ENCODE data around the gene NDUFB5.
"Not testable (repeated sequence)": the region's sequence is repeated elsewhere in the genome, so short reads cannot be mapped to it uniquely, and the experiment has no call there.

Gene NDUFB5

DNA sequence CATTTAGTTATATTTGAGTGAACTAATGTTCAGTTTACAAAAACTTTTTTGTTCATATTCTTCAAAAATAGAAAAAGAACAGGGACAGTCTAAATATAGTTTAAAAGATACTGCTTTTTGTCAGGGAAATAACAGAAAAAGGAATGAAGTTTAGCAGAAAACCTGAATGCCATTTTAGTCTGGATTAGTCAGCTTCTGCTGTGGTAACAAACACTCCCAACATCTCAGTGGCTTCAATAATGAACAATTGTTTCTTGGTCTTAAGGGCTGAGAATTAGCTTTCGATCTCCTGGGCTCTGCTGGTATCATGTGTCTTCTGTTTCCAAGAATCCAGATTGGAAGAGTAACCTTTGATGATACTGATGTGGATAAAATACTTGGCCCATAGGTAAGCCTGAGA lies 35.9 kb downstream of the NDUFB5 start:
- no peak for DNase-seq

DNA sequence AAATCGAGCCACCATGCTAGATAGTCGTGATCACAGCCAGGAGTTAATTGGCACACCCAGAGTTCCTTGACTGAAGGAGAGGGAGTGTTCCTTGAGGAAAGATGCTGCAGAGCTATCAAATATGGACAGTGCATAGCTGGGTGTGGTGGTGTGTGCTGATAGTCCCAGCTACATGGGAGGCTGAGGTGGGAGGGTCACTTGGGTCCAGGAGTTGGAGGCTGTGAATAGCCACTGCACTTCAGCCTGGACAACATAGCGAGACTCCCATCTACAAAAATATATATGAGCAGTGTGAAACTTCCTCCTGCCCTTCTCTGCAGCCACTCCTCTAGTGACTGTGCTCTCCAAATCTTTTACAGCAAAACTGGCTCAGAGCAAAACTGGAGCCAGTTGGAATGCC lies 38.3 kb downstream of the NDUFB5 start:
- DNase-seq, result no peak

- DNase-seq, result not testable (repeated sequence)
These were observed 39.2 kb downstream of the NDUFB5 start for GRCh38 chr3:179643837-179644236.

DNA sequence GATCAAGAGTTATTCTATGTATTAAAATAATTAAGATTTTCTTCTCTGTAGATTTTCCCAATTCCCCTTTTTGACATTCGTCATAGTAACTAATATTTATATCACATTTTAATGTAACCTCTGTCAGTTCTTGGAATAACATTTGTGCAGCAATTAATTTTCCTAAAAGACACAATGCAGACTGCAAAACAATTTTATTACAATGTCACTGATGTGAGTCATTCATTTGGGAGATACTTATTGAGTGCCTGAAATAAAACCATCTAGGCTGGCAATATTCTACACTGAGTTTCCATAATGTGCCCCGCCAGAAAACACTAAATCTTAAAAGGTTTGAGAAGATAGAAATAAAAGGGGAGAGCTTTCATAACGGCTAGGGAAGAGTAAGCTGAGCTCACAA lies 41.6 kb downstream of the NDUFB5 start:
- no peak for DNase-seq

GRCh38 chr3:179651687-179652446 lies 47.3 kb downstream of the NDUFB5 start:
- DNase-seq, result no peak

- peak; percentile 52 for DNase-seq
These were observed 48.0 kb downstream of the NDUFB5 start, which contains the start of gene USP13 for GRCh38 chr3:179652447-179653095. USP13 (plus strand) TSS chr3:179653040; CDS start chr3:179653226, 186 bp downstream.

DNA sequence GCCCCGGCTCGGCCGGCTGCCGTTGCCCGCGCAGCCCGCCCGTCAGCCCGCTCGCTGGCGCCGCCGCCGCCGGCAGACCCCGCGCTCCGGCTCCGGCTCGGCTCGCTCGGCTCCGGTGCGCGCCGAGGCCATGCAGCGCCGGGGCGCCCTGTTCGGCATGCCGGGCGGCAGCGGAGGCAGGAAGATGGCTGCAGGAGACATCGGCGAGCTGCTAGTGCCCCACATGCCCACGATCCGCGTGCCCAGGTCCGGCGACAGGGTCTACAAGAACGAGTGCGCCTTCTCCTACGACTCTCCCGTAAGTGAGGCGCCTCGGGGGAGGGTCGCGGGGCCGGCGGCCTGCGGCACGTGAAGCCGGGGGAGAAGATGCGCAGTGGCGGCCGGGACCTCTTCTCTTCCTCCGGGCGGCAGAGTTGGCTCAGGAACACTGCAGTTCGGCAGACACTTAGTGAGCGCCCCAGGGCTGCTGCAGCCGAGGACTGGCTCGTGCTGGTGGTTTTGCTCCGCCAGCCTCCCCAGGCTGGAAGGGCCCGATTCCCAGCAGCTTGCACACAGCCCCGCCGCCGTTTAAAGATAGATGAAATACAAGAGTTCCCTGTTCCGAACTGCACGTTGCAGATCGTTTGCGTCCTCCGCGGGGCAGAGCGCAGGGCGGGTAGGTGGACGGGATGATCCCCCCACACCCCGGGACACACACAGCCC lies 48.7 kb downstream of the NDUFB5 start:
- peak; percentile 56 for DNase-seq

DNA sequence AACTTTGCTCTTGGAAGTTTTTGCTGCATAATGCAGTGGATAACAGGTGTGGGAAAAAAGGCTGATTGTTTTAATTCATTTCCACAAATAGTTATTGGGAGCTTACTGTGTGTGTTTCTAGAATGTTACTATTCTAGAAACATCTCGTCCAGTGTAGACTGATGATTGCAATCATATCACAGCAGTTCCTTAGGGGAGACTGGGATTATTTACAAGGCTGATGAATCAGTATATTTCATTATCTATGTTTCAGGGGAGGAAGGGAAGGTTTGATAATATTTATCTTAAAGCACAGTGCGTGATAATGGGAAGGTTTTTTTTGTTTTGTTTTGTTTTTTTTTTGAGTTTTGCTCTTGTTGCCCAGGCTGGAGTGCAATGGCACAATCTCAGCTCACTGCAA lies 50.6 kb downstream of the NDUFB5 start:
- DNase-seq, result no peak

DNA sequence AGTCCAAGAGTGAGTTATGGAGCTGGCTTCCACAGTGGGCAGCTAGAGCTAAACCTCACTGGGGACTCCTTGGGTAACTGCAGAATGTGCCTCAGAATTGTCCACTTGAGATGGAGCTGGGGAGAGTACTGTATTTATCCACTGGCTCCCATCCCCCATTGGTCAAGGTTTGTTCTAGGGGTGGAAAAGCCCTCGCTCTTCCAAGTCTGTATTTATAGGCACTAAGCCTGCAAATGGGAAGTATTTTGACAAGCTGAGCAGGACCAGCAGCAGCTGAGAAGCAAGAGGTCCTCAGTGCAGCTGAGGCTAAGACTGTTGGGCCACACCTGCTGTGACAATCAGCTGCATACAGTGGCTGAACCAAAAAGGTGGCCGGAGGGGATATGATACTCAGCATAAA lies 54.0 kb downstream of the NDUFB5 start:
- DNase-seq, result no peak

DNA sequence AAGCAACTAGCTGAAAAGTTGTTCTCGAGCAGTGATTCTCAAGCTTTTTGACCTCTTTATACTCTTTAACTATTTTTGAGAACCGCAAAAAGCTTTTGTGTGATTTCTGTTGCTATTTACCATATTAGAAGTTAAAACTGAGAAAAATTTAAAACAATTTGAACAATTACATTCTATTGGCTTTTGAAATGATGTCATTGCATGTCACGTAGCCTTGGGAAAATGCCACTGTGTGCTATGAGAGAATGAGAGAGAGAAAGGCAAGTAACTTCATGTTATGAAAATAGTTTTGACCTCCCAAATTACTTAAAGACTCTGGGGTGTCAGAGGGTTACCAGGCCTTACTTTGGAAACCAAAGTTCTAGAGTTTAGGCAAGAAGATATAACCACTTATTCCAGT lies 56.3 kb downstream of the NDUFB5 start:
- DNase-seq, result no peak

DNA sequence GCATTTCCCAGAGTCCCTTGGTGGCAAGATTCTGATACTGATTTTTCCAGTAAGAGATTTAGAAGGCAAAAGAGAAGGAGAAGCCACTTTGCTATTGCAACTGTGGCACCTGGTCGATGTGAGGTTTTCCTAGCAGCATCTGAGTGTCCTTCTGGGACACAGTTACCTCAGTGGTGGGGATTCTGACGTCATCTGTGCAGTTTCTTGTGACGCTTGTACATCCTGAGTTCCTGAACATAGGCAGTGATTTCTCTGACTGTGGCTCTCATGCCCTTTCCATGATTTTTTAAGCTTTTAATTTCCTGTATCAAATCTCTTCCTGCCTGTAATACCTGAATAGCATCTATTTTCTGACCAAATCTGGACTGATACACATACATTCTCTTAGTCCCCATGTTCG lies 57.2 kb downstream of the NDUFB5 start:
- no peak for DNase-seq

GRCh38 chr3:179663093-179663492 lies 58.5 kb downstream of the NDUFB5 start:
- no peak for DNase-seq

DNA sequence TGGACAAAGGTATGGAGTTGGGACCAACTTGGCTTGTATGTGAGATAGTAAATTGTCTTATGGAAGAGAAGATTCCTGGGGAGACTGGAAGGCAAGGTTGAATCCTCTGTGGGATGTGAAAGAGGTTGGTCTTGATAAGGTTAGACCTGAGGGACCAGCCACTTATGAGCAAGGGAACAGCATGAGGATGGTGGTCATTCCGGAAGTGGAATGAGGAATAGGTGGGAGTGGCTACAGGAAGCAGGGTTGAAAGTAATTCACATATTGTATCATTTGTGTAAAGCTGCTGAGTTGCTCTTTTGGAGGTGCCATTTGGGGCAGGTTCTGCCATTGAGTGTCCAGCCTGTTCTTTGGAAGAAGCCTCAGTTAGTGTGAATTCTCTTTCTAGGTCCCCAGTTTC lies 61.4 kb downstream of the NDUFB5 start:
- no peak for DNase-seq

- DNase-seq, result no peak
These were observed 61.9 kb downstream of the NDUFB5 start for GRCh38 chr3:179666436-179667035.

DNA sequence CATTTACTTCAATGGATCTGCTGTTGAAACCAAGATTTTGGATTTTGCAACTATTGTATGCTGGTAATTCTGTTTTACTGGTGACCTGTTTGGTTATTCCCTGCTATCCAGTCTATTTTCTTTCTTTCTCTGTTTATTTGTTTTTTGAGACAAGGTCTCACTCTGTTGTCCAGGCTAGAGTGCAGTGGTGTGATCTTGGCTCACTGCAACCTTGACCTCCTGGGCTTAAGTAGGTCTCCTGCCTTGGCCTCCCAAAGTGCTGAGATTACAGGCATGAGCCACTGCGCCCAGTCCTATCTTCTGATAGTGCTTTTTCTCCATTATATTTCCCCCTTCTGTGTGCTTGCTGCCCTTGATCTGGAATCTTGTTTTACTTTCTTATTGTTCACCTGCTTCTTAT lies 63.8 kb downstream of the NDUFB5 start:
- DNase-seq, result no peak

GRCh38 chr3:179670311-179670710 lies 65.7 kb downstream of the NDUFB5 start:
- no peak for DNase-seq

GRCh38 chr3:179671309-179671708 lies 66.7 kb downstream of the NDUFB5 start:
- no peak for DNase-seq

- no peak for DNase-seq
These were observed 67.2 kb downstream of the NDUFB5 start for GRCh38 chr3:179671747-179672242.

- DNase-seq, result no peak
These were observed 68.3 kb downstream of the NDUFB5 start for GRCh38 chr3:179672918-179673317.

DNA sequence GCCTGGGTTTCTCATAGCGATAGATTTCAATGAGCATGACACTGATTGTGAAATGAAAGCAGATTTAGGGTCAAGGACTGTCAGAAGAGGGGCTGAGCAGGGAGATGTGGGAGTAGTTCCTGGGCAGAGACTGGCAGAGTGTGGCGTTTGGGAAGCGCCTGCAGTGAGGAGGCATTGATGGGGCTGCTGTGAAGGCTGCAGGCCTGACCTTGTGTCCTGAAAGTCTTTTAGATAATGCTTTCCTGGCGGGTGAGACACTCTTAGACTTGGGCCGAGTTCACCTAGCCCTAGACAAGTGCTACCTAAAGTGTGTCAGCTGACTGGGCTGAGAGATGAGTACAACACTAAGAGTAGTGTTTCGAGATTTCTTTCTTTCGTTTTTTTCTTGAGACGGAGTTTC lies 68.9 kb downstream of the NDUFB5 start:
- DNase-seq, result no peak

- no peak for DNase-seq
These were observed 71.5 kb downstream of the NDUFB5 start for GRCh38 chr3:179676081-179676480.
